HUES48 (cell line): ENCODE data around the gene CDHR5.

ENCODE experiments used
- H3K27ac ChIP-seq: one replicate; pipeline ENCODE4 v1.7.0; 2013; ENCODE audit warnings: low read depth, low read length, inconsistent platforms
- H3K27me3 ChIP-seq: 2 replicates; pipeline ENCODE4 v1.6.1; 2013; ENCODE audit warnings: mild to moderate bottlenecking, low read length; ENCODE audit not compliant: control insufficient read depth, insufficient read depth
- H3K36me3 ChIP-seq: 2 replicates; pipeline ENCODE4 v1.6.1; 2013; ENCODE audit warnings: low read length; ENCODE audit not compliant: control insufficient read depth, insufficient read depth
- H3K4me1 ChIP-seq: 2 replicates; pipeline ENCODE4 v1.6.1; 2013; ENCODE audit warnings: mild to moderate bottlenecking, low read length; ENCODE audit not compliant: control insufficient read depth, insufficient read depth
- H3K4me3 ChIP-seq: 2 replicates; pipeline ENCODE4 v1.5.1; 2013; ENCODE audit warnings: mild to moderate bottlenecking, low read depth, low read length
- H3K9ac ChIP-seq: 2 replicates; pipeline ENCODE4 v1.6.1; 2013; ENCODE audit warnings: mild to moderate bottlenecking, low read depth, low read length, moderate library complexity
- H3K9me3 ChIP-seq: 2 replicates; pipeline ENCODE4 v1.6.1; 2013; ENCODE audit warnings: low read length; ENCODE audit not compliant: control insufficient read depth, insufficient read depth

Gene CDHR5

GRCh38 chr11:624705-625635 is at the start of gene CDHR5:
CDHR5 (minus strand) TSS chr11:624955; CDS start chr11:624902, 53 bp downstream.
- no peaks in the 10 kb centered on the region for H3K4me1 ChIP-seq
- no peak within 1 kb of the TSS for H3K4me3 ChIP-seq
- no peak within 1 kb of the TSS for H3K9ac ChIP-seq

DNA sequence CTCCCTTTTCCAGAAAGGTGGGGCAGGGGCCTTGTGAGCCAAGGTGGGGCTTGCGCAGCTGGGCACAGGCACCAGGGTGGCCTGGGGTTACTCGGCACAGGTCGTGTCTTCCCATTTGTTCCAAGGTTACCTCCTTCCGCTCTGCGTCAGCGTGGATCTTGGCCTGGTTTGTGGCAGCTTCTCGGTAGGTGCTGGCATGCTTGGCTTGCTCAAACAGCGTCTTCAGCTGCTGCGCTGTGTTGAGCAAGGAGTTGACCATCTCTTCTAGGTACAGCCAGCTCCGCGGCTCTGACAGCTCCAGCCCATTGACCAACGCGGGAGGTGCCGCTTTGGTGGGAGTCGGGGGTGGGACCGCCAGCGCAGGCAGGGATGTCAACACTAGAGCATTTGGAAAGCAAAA is 49.7 kb upstream of the CDHR5 start:
- H3K4me3 ChIP-seq, result no peak overlapping the region
- H3K4me1 ChIP-seq, result no peaks in the 10 kb centered on the region
- H3K27me3 ChIP-seq, result no peaks in the 10 kb centered on the region
- no peaks in the 10 kb centered on the region for H3K9me3 ChIP-seq
- no peak overlapping the region for H3K9ac ChIP-seq
- H3K36me3 ChIP-seq, result peaks cover 51% of the 10 kb centered on the region
- H3K27ac ChIP-seq, result no peak overlapping the region

More at GRCh38 chr11:624705-625635, at the start of gene CDHR5:
- Histone ChIP-seq H3K27ac (no peak within 1 kb of the TSS), H3K36me3 (no peaks in the 10 kb centered on the region), H3K27me3 (peaks cover 19% of the 10 kb centered on the region), H3K9me3 (no peaks in the 10 kb centered on the region)

DNA sequence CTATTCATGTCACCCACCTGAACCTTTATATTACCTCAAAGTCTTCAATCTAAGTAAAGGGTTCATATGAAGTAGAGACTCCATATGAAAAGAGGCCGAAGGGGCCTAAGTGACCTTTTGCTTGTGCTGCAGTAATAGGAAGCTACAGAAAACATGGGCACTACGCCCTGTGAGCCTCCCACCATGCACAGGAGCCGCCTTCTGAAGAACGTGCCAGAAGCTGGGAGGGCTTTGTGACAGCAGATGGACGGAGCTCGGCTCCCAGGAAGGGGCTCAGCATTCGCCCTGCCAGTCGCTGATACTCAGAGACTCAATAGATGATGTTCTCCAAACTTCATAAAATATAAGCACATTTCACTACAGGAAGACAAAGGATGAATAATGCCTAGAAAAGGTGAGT is 49.1 kb upstream of the CDHR5 start:
- no peaks in the 10 kb centered on the region for H3K4me1 ChIP-seq
- H3K27me3 ChIP-seq, result no peaks in the 10 kb centered on the region
- no peak overlapping the region for H3K4me3 ChIP-seq
- H3K9ac ChIP-seq, result no peak overlapping the region
- H3K9me3 ChIP-seq, result no peaks in the 10 kb centered on the region
- H3K27ac ChIP-seq, result no peak overlapping the region
- H3K36me3 ChIP-seq, result peaks cover 47% of the 10 kb centered on the region

DNA sequence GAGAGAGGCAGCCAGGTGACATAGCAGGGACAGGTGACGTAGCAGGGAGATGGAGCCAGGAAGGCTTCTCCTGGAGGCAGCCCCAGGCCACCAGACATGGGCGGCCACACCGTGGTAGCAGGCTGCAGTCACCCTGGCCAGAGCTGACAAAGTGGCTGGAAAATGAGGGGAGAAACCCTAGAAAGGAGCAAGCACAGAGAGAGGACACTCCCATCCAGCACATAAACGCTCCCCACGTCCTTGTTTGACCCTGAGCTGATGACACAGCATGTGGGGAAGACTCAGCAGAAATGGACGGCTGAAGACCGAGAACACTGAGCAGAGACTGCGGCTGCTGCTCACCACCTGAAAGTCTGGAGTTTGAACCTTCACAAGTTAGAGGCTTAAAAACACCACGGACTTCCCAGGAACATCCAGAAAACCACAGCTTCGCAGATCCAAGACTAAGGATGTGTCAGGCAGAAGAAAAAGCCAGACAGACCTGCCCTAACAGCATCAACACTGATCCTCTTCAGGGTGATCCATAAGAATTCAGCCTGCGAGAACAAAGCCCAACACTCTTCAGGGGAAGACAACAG is 41.0 kb upstream of the CDHR5 start:
- H3K9ac ChIP-seq, result no peak overlapping the region
- no peak overlapping the region for H3K4me3 ChIP-seq
- no peaks in the 10 kb centered on the region for H3K9me3 ChIP-seq
- no peaks in the 10 kb centered on the region for H3K4me1 ChIP-seq
- no peak overlapping the region for H3K27ac ChIP-seq
- no peaks in the 10 kb centered on the region for H3K27me3 ChIP-seq
- H3K36me3 ChIP-seq, result peaks cover 29% of the 10 kb centered on the region

- peaks cover 34% of the 10 kb centered on the region for H3K36me3 ChIP-seq
- H3K9ac ChIP-seq, result no peak overlapping the region
- no peak overlapping the region for H3K27ac ChIP-seq
- H3K27me3 ChIP-seq, result no peaks in the 10 kb centered on the region
- no peaks in the 10 kb centered on the region for H3K9me3 ChIP-seq
- H3K4me1 ChIP-seq, result no peaks in the 10 kb centered on the region
- H3K4me3 ChIP-seq, result no peak overlapping the region
Observed at GRCh38 chr11:665062-665703, 40.4 kb upstream of the CDHR5 start.

- no peak overlapping the region for H3K4me3 ChIP-seq
- no peaks in the 10 kb centered on the region for H3K4me1 ChIP-seq
- H3K36me3 ChIP-seq, result peaks cover 49% of the 10 kb centered on the region
- no peaks in the 10 kb centered on the region for H3K27me3 ChIP-seq
- no peak overlapping the region for H3K9ac ChIP-seq
- no peak overlapping the region for H3K27ac ChIP-seq
- H3K9me3 ChIP-seq, result no peaks in the 10 kb centered on the region
Observed at GRCh38 chr11:662689-663274, 38.0 kb upstream of the CDHR5 start.

DNA sequence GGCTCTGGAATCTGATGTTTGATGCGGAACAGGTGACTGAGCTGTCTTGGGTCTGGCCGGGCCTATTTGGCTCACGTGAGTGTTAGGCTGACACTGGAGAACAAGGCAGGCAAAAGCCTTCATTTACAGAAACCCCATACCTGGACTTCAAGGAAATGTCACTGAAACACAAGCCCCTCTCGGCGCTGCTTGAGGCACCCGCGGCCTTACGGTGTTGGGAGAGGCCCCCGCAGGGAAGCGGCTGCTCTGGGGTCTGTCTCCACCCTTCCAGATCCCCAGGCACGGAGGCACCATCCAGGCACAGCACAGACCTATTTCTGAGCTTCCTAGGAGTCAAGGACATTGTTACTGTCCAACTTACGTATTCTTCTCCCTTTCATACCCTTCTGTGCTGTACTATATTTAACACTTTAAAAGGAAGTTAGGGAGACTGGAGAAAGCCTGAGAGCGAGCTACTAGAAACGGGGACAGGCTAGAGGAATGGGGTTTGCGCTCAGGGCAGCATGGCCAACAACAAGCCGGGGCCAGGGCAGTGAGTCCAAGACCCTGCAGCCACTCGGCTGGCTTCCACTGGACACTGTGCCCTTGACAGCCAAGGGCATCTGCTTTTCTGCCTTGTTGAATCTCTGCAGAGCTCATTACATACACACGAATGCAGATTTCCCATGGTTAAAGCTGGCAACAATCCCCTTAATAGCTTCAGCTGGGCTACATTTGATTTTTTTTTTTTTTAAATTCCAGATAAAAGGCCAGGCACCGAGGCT is 36.1 kb upstream of the CDHR5 start:
- H3K27me3 ChIP-seq, result no peaks in the 10 kb centered on the region
- H3K4me3 ChIP-seq, result no peak overlapping the region
- no peaks in the 10 kb centered on the region for H3K9me3 ChIP-seq
- H3K4me1 ChIP-seq, result no peaks in the 10 kb centered on the region
- peaks cover 49% of the 10 kb centered on the region for H3K36me3 ChIP-seq
- H3K9ac ChIP-seq, result no peak overlapping the region
- no peak overlapping the region for H3K27ac ChIP-seq

- Histone ChIP-seq H3K36me3 (peaks cover 44% of the 10 kb centered on the region), H3K9ac (no peak overlapping the region)
Observed at GRCh38 chr11:660281-660680, 35.5 kb upstream of the CDHR5 start.

GRCh38 chr11:659532-660085 is 34.9 kb upstream of the CDHR5 start:
- Histone ChIP-seq H3K36me3 (peaks cover 44% of the 10 kb centered on the region), H3K9me3 (no peaks in the 10 kb centered on the region), H3K9ac (no peak overlapping the region), H3K27me3 (no peaks in the 10 kb centered on the region), H3K4me3 (no peak overlapping the region), H3K27ac (no peak overlapping the region), H3K4me1 (no peaks in the 10 kb centered on the region)

More at GRCh38 chr11:660281-660680, 35.5 kb upstream of the CDHR5 start:
- no peaks in the 10 kb centered on the region for H3K4me1 ChIP-seq
- H3K27me3 ChIP-seq, result no peaks in the 10 kb centered on the region
- H3K4me3 ChIP-seq, result no peak overlapping the region
- no peak overlapping the region for H3K27ac ChIP-seq
- no peaks in the 10 kb centered on the region for H3K9me3 ChIP-seq

- Histone ChIP-seq H3K9ac (no peak overlapping the region), H3K27ac (no peak overlapping the region), H3K9me3 (no peaks in the 10 kb centered on the region), H3K4me1 (no peaks in the 10 kb centered on the region), H3K4me3 (no peak overlapping the region), H3K36me3 (peaks cover 47% of the 10 kb centered on the region), H3K27me3 (no peaks in the 10 kb centered on the region)
Observed at GRCh38 chr11:657691-658126, 33.0 kb upstream of the CDHR5 start.
